AG09309 (cell line): ENCODE data around the gene ST8SIA2.
"Not testable (repeated sequence)": the region's sequence is repeated elsewhere in the genome, so short reads cannot be mapped to it uniquely, and the experiment has no call there.

Experiments used
- DNase-seq: peaks from one replicate; pipeline ENCODE4 v3.0.0-alpha.2; 2010; ENCODE audit warnings: low read depth
- H3K4me3 ChIP-seq: 2 replicates; pipeline ENCODE4 v1.5.1; 2011; ENCODE audit warnings: mild to moderate bottlenecking, low read depth, low read length, moderate library complexity; ENCODE audit not compliant: control insufficient read depth
- TF ChIP-seq, protein P1 (sequence below): IDR thresholded peaks from 2 replicates; pipeline ENCODE4 v1.5.1; 2011; ENCODE audit warnings: mild to moderate bottlenecking, low read depth, low read length, inconsistent platforms; ENCODE audit not compliant: insufficient read depth, control insufficient read depth; ENCODE audit errors: missing control alignments

ST8SIA2 gene

DNA sequence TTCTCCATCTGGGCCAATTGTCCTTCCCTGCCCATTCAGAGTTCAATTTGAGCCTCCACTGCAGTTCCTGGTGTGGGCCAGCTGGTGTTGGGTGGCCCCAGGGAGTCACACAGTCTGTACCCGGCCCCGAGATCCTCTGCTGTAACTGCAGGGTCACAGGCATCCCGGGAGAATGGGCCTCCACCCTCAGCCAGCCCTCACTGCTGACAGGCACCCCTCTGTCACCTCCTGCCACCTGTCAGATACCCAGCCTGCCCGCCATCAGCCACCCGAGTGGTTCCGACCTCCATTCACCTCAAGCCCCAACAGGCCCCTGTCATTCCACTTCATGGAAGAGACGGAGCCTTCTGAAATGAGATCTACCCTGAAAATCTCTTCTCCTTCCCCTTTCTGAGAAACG is 73.2 kb downstream of the ST8SIA2 start:
- no peak overlapping the region for H3K4me3 ChIP-seq
- TF ChIP-seq, protein P1, sequence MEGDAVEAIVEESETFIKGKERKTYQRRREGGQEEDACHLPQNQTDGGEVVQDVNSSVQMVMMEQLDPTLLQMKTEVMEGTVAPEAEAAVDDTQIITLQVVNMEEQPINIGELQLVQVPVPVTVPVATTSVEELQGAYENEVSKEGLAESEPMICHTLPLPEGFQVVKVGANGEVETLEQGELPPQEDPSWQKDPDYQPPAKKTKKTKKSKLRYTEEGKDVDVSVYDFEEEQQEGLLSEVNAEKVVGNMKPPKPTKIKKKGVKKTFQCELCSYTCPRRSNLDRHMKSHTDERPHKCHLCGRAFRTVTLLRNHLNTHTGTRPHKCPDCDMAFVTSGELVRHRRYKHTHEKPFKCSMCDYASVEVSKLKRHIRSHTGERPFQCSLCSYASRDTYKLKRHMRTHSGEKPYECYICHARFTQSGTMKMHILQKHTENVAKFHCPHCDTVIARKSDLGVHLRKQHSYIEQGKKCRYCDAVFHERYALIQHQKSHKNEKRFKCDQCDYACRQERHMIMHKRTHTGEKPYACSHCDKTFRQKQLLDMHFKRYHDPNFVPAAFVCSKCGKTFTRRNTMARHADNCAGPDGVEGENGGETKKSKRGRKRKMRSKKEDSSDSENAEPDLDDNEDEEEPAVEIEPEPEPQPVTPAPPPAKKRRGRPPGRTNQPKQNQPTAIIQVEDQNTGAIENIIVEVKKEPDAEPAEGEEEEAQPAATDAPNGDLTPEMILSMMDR: no peak
- DNase-seq: no peak

DNA sequence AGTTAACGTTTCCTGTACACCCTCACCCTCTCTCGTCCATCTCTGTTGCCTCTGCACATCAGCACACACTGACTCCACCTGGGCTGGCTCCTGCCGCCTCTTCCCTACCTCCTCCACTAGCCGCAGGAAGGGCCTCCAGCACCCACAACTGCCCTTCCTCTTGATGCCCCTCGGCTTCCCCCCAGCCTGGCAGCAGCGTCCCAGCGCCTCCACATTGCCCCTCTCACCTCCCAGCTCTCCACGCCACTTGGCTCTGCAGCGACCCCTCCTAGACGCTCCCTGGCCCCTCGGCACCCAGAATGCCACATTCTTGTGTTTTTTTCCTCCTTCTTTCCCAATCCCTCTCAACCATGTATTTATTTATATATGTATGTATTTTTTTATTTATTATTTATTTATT is 73.6 kb downstream of the ST8SIA2 start:
- H3K4me3 ChIP-seq: no peak overlapping the region
- TF ChIP-seq, protein P1: no peak
- no peak for DNase-seq

DNA sequence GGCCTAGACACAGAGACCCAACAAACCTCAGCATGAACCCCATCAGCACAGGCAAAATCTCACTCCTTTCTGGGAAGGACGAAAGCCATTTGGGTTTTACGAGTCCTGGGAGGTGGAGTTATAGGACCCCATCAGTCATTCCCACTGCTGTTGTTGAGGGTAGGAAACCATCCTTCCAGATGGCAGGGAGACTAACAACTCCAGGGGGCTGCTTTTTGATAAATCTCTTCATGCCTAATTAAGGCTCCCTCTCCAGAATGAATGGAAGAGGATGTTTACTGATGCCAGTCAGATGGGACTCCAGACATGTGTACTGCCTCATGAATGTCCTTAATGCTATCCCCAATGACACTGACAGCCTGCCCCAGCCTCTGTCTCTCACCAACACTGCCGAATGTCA is 75.3 kb downstream of the ST8SIA2 start:
- no peak overlapping the region for H3K4me3 ChIP-seq
- TF ChIP-seq, protein P1: no peak
- DNase-seq: no peak

DNA sequence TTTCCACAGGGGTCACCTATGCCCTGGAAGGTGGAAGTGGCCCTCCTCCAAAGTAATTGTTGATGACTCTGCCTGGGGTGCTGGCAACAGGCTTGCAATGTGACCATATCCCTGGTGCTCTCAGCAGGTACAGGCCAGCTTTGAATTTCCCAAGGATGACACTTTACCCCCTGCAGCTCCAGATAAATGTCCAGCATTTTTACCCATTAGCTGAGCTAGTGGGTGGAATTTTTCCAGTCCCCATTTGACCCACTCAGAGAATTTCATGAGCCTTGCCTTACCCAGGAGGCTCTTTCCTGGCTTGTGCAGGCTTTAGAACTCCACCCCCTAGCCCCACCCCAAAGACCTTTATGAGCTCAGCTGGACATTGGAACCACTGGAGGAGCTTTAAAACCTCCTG is 77.6 kb downstream of the ST8SIA2 start:
- no peak for DNase-seq
- H3K4me3 ChIP-seq: no peak overlapping the region
- TF ChIP-seq, protein P1: no peak

DNA sequence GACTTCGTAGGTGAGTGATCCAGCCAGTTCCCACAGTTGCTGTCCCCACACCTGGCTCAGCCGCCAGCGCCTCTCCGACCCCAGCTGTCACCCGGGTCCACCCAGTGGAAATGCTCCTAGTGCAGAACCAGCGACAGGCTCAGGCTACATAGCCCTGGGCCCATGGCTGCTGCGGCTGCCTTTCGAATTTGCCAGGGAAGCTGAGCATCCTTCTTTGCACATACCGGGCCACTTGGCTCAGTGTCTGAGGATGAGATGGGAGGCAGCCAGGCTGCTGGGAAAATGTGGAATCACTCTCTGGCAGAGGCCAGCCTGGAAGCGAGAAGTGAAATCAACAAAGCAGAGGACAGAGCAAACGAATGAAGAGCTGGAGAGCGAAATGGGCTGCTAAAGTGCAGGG is 80.1 kb downstream of the ST8SIA2 start:
- DNase-seq: no peak
- TF ChIP-seq, protein P1: no peak
- no peak overlapping the region for H3K4me3 ChIP-seq

DNA sequence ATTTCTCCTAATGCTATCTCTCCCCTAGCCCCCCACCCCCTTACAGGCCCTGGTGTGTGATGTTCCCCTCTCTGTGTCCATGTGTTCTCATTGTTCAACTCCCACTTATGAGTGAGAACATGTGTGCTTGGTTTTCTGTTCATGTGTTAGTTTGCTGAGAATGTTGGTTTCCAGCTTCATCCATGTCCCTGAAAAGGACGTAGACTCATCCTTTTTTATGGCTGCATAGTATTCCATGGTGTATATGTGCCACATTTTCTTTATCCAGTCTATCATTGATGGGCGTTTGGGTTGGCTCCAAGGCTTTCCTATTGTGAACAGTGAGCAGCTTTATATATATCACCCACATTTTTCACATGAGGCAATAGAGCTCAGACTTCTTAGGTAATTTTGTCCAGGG is 86.0 kb downstream of the ST8SIA2 start:
- DNase-seq: not testable (repeated sequence)

GRCh38 chr15:92480361-92480760 is 86.7 kb downstream of the ST8SIA2 start:
- H3K4me3 ChIP-seq: no peak overlapping the region
- TF ChIP-seq, protein P1: no peak
- DNase-seq: no peak

More for the DNA sequence above, 86.0 kb downstream of the ST8SIA2 start:
- not testable (repeated sequence) for H3K4me3 ChIP-seq
